Neural crest cell (in vitro differentiated cells): ENCODE results near the gene SRRM5. TPM values are rescaled to one million over a fixed set of nuclear protein-coding genes. Genes with fewer than 3 reads are reported as not detected.

Experiments
- DNase-seq: peaks from one replicate; pipeline ENCODE4 v3.0.0; 2021; ENCODE audit warnings: low read depth, mixed read lengths, low spot score
- H3K27ac Mint-ChIP-seq: one replicate; pipeline ENCODE4 v1.8.0; 2021; ENCODE audit warnings: mild to moderate bottlenecking, mixed read lengths; ENCODE audit not compliant: unreplicated experiment
- H3K27me3 Mint-ChIP-seq: 2 replicates; pipeline ENCODE4 v1.8.0; 2021; ENCODE audit warnings: low read depth, mild to moderate bottlenecking, mixed read lengths
- H3K36me3 Mint-ChIP-seq: 2 replicates; pipeline ENCODE4 v1.8.0; 2021; ENCODE audit warnings: low read depth, mild to moderate bottlenecking, mixed read lengths
- H3K4me1 Mint-ChIP-seq: 2 replicates; pipeline ENCODE4 v1.8.0; 2021; ENCODE audit warnings: mixed read lengths
- H3K4me3 Mint-ChIP-seq: one replicate; pipeline ENCODE4 v1.8.0; 2021; ENCODE audit warnings: mild to moderate bottlenecking, mixed read lengths
- H3K9me3 Mint-ChIP-seq: 2 replicates; pipeline ENCODE4 v1.8.0; 2021; ENCODE audit warnings: mixed read lengths
- CTCF ChIP-seq: fragments of 200-600 bp; sonication (generic); conservative IDR thresholded peaks from 2 replicates; pipeline ENCODE4 v1.5.0; 2021; ENCODE audit warnings: antibody characterized with exemption, mild to moderate bottlenecking
- total RNA-seq: library from RNA; stranded (reverse); gene quantifications from 2 replicates; pipeline ENCODE4 v1.2.1, GENCODE V29; 2021

The SRRM5 gene
- total RNA-seq, 1 donor from 2014 or later: 0.51 TPM

GRCh38 chr19:43638995-43639518 lies 27.2 kb downstream of the SRRM5 start:
- no peak for TF ChIP-seq CTCF
- no peak for DNase-seq
- H3K27ac Mint-ChIP-seq: peak overlapping the region; percentile 94
- H3K4me1 Mint-ChIP-seq: peaks cover 44% of the 10 kb centered on the region
- no peaks in the 10 kb centered on the region for H3K9me3 Mint-ChIP-seq
- H3K27me3 Mint-ChIP-seq: peaks cover 4% of the 10 kb centered on the region
- H3K4me3 Mint-ChIP-seq: peak overlapping the region; percentile 96
- H3K36me3 Mint-ChIP-seq: no peaks in the 10 kb centered on the region

GRCh38 chr19:43639519-43640423 lies 27.9 kb downstream of the SRRM5 start, which contains the start of gene CADM4:
TSS of gene CADM4 (minus strand) at chr19:43639850. CDS start at chr19:43639790, 60 bp downstream.
- Mint-ChIP-seq H3K4me3 (peak within 1 kb of the TSS; percentile 96), H3K36me3 (peaks cover under 1% of the 10 kb centered on the region), H3K9me3 (no peaks in the 10 kb centered on the region), H3K27ac (peak within 1 kb of the TSS; percentile 94), H3K4me1 (peaks cover 41% of the 10 kb centered on the region), H3K27me3 (peaks cover 4% of the 10 kb centered on the region)
- no peak for DNase-seq
- TF ChIP-seq CTCF: no peak

- Mint-ChIP-seq H3K36me3 (peaks cover 2% of the 10 kb centered on the region), H3K9me3 (no peaks in the 10 kb centered on the region), H3K27ac (no peak overlapping the region), H3K4me1 (peaks cover 35% of the 10 kb centered on the region), H3K4me3 (peak overlapping the region; percentile 82), H3K27me3 (peaks cover 4% of the 10 kb centered on the region)
- TF ChIP-seq CTCF: no peak
- no peak for DNase-seq
Measured at GRCh38 chr19:43640424-43640757, 28.5 kb downstream of the SRRM5 start.

- peak overlapping the region; percentile 89 for H3K4me3 Mint-ChIP-seq
- peaks cover 33% of the 10 kb centered on the region for H3K4me1 Mint-ChIP-seq
- no peak for DNase-seq
- peaks cover 4% of the 10 kb centered on the region for H3K27me3 Mint-ChIP-seq
- H3K9me3 Mint-ChIP-seq: no peaks in the 10 kb centered on the region
- H3K27ac Mint-ChIP-seq: peak overlapping the region; percentile 40
- peaks cover 4% of the 10 kb centered on the region for H3K36me3 Mint-ChIP-seq
- no peak for TF ChIP-seq CTCF
Measured at GRCh38 chr19:43641333-43641732, 29.4 kb downstream of the SRRM5 start.

- Mint-ChIP-seq H3K4me1 (peaks cover 24% of the 10 kb centered on the region), H3K36me3 (peaks cover 12% of the 10 kb centered on the region), H3K27me3 (peaks cover 4% of the 10 kb centered on the region), H3K27ac (no peak overlapping the region), H3K4me3 (peak overlapping the region; percentile 72), H3K9me3 (no peaks in the 10 kb centered on the region)
- no peak for TF ChIP-seq CTCF
- no peak for DNase-seq
Measured at GRCh38 chr19:43642531-43642930, 30.6 kb downstream of the SRRM5 start.
